Small intestine (tissue), 7 donors: Measurements from ENCODE around the gene FOSL1. TPM values are rescaled to one million over a fixed set of nuclear protein-coding genes. Genes with fewer than 3 reads are reported as not detected.
"Not testable (repeated sequence)": the region's sequence is repeated elsewhere in the genome, so short reads cannot be mapped to it uniquely, and the experiment has no call there.

Experiments
- DNase-seq, 2 donors: peaks; one replicate each; pipeline versions ENCODE4 v3.0.0 to v3.0.0-alpha.2; 2013
- FAIRE-seq: peaks from 2 replicates; lab custom pipeline; 2012; peaks lifted over from hg19 to GRCh38; lab: Jason Lieb, UNC
- H3K27ac ChIP-seq, 3 donors: one replicate each; pipeline ENCODE4 v1.5.1; 2013; ENCODE audit warnings: low read length in 2 of 3, mild to moderate bottlenecking in 2 of 3, control low read depth in 1 of 3, inconsistent platforms in 1 of 3, low read depth in 1 of 3, moderate library complexity in 1 of 3
- H3K27me3 ChIP-seq, 3 donors: one replicate each; pipeline ENCODE4 v1.6.1; 2013; ENCODE audit warnings: low read length in 3 of 3, inconsistent platforms in 1 of 3; ENCODE audit not compliant: control insufficient read depth in 3 of 3, insufficient read depth in 3 of 3
- H3K36me3 ChIP-seq, 3 donors: one replicate each; pipeline ENCODE4 v1.6.1; 2013; ENCODE audit warnings: low read length in 3 of 3, inconsistent platforms in 1 of 3, low read depth in 1 of 3, mild to moderate bottlenecking in 1 of 3, moderate library complexity in 1 of 3; ENCODE audit not compliant: control insufficient read depth in 3 of 3, insufficient read depth in 2 of 3
- H3K4me1 ChIP-seq, 3 donors: one replicate each; pipeline ENCODE4 v1.6.1; 2013; ENCODE audit warnings: low read length in 2 of 3, inconsistent platforms in 1 of 3, low read depth in 1 of 3, mild to moderate bottlenecking in 1 of 3, moderate library complexity in 1 of 3; ENCODE audit not compliant: control insufficient read depth in 3 of 3, insufficient read depth in 2 of 3
- H3K4me3 ChIP-seq, 3 donors: one replicate each; pipeline ENCODE4 v1.5.1; 2013; ENCODE audit warnings: low read length in 3 of 3, control low read depth in 1 of 3, inconsistent platforms in 1 of 3, low read depth in 1 of 3, mild to moderate bottlenecking in 1 of 3, moderate library complexity in 1 of 3
- H3K9me3 ChIP-seq, 2 donors: one replicate each; pipeline ENCODE4 v1.6.1; 2013; ENCODE audit warnings: low read depth in 1 of 2, low read length in 1 of 2; ENCODE audit not compliant: control insufficient read depth in 2 of 2, insufficient read depth in 1 of 2
- WGBS, 3 donors: extraction: QIAGEN DNeasy Blood & Tissue Kit; methylation state at CpG; one replicate each; pipeline ENCODE4 v1.1.7; 2013; 5-methylcytosine and 5-hydroxymethylcytosine counted together
- polyA plus RNA-seq, 4 donors: library from polyadenylated mRNA; stranded (reverse) in 3 of 4; unstranded in 1 of 4; fragments of 200-250 nt in 3 of 4; fragments of 120-200 nt in 1 of 4; gene quantifications; one replicate each; pipeline versions ENCODE4 v1.2.1 to v1.2.3, GENCODE V29; 2013
- donor health status: healthy with polysubstance abuse.
- donor health status: control.
- donor health status: control.
- donor health status: Bipolar disorder and iron deficiency.
- donor health status: healthy.

Gene FOSL1
- polyA plus RNA-seq, 4 donors = 0.04 to 5.2 (median 1.9) TPM

DNA sequence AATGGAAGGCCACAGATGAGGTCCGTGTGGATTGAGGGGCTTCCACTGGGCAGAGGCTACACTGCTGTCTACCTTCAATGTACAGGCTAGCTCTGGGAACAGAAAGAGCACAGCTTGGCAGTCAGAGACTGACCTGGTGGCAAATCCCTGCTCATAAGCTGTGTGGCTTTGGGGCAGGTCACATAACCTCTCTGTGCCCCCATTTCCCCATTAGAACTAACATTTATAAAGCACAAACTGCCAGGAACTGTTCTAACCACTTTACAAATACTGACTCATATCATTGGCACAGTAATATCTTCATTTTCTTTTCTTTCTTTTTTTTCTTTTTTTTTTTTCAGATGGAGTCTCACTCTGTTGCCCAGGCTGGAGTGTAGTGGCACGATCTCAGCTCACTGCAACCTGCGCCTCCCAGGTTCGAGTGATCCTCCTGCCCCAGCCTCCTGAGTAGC lies 3.1 kb downstream of the FOSL1 start:
- H3K27me3 ChIP-seq = peaks cover 0 to 58% (median 0%) of the 10 kb centered on the region in 3 donors
- WGBS, 3 donors = 89 to 92% (median 91%) methylated on average over 4 of the region's 4 CpGs
- peaks cover 0 to 23% (median 7%) of the 10 kb centered on the region in 3 donors for H3K4me1 ChIP-seq
- H3K4me3 ChIP-seq = no peak overlapping the region
- no peak overlapping the region for H3K27ac ChIP-seq
- H3K9me3 ChIP-seq = no peaks in the 10 kb centered on the region
- FAIRE-seq = no peak
- no peaks in the 10 kb centered on the region for H3K36me3 ChIP-seq
- DNase-seq = no peak

DNA sequence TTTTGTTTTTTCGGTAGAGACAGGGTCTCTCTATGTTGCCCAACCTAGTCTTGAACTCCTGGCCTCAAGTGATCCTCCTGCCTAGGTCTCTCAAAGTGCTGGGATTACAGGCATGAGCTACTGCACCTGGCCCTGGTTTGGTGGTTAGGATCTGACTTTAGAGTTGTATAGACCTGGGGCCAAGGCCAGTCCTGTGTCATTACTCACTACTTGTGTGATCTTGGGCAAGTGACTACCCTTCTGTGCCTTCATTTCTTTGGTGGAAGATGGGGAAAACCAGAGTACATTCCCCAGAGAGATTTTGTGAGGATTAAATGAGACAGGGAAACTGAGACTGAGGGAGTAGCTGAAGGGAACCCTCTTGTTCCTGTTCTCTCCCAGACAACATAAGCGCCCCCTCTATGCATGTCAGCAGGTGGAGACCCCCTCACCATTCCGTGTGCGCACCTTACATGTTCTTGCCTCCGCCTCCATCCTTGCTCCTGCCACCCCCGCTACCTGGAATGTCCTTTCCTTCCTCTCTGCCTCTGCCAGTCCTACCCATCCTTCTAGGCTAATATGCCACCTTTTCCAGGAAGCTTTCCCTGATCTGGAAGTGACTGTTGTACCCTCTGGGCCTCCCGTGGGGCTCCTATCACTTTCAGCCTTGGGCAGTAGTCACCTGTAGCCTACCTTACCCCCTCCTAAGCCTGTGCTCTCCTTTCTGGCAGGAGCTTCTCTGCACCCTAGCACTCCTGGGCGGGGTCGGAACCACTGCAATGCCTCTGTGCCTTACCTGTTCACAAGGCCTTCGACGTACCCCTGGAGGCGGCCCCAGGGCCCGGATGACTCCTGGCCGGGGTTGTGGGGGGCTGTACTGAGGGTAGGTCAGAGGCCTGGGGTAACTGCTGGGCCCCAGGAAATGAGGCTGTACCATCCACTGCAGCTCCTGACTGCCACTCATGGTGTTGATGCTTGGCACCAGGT lies 3.9 kb downstream of the FOSL1 start:
- Histone ChIP-seq H3K27me3 (peaks cover 0 to 57% (median 0%) of the 10 kb centered on the region in 3 donors), H3K4me3 (no peak overlapping the region), H3K36me3 (no peaks in the 10 kb centered on the region), H3K27ac (no peak overlapping the region), H3K9me3 (no peaks in the 10 kb centered on the region), H3K4me1 (peaks cover 0 to 30% (median 7%) of the 10 kb centered on the region in 3 donors)
- WGBS, 3 donors = 86 to 90% (median 88%) methylated on average over 14 of the region's 14 CpGs
- FAIRE-seq = no peak
- DNase-seq = no peak

DNA sequence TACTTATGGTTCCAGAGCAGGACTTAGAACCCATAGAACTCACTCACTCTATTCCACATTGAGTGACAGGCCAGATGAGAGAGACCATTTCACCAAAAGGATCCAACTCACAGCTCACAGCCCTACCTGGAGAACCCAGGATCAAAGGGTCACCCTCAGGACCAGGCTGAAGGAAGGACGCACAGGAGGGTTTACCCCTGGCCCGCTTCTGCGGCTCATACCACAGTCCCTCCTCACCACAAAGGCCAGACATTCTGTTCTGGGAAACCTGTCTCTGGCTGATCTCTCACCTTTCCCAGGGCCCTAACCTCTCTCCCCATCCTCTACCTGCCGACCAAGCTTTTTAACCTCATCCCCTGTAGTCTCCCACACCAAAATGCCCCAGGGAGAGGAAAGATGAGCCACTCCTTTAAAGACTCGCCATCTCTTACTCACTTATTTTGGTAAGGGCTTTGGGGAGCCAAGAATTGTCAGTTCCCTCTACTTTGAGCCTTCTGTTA lies 4.7 kb downstream of the FOSL1 start:
- Histone ChIP-seq H3K4me3 (no peak overlapping the region), H3K27ac (no peak overlapping the region), H3K27me3 (peaks cover 0 to 50% (median 0%) of the 10 kb centered on the region in 3 donors), H3K4me1 (peaks cover 0 to 28% (median 7%) of the 10 kb centered on the region in 3 donors), H3K9me3 (no peaks in the 10 kb centered on the region), H3K36me3 (no peaks in the 10 kb centered on the region)
- DNase-seq (no peak), FAIRE-seq (no peak)
- 93 to 96% (median 95%) methylated on average over 5 of the region's 5 CpGs for WGBS, 3 donors

DNA sequence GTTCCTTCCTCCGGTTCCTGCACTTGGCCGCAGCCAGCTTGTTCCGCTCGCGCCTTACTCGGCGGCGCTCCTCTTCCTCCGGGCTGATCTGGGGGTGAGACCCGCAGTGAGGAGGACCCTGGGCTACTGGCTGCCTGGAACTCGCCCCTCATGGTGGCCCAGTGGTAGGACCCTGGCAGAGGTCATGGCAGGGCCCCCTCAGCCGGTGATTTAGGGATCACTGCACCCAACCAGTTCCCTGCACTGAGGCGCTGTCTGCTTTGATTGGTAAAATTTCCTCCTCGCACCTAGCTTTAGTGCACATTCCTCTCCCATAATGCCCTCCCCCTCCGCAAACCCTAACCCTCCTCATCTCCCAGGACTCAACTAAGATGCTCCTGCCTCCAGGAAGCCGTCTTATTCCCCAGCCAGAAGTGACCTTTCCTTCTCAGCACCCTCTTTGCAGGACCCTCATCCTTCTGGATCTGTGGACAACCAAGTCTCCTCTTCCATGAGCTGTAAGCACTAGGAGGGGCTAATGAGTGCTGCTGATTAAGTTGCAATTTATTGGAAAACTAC lies 6.1 kb downstream of the FOSL1 start:
- Histone ChIP-seq H3K4me1 (peaks cover 0 to 30% (median 5%) of the 10 kb centered on the region in 3 donors), H3K36me3 (no peaks in the 10 kb centered on the region), H3K4me3 (no peak overlapping the region), H3K9me3 (no peaks in the 10 kb centered on the region), H3K27me3 (peaks cover 0 to 47% (median 0%) of the 10 kb centered on the region in 3 donors), H3K27ac (peak overlapping the region in 2 of 3 donors; percentile 50 to 61)
- DNase-seq (no peak), FAIRE-seq (no peak)
- 61 to 92% (median 64%) methylated on average over 16 of the region's 16 CpGs for WGBS, 3 donors

DNA sequence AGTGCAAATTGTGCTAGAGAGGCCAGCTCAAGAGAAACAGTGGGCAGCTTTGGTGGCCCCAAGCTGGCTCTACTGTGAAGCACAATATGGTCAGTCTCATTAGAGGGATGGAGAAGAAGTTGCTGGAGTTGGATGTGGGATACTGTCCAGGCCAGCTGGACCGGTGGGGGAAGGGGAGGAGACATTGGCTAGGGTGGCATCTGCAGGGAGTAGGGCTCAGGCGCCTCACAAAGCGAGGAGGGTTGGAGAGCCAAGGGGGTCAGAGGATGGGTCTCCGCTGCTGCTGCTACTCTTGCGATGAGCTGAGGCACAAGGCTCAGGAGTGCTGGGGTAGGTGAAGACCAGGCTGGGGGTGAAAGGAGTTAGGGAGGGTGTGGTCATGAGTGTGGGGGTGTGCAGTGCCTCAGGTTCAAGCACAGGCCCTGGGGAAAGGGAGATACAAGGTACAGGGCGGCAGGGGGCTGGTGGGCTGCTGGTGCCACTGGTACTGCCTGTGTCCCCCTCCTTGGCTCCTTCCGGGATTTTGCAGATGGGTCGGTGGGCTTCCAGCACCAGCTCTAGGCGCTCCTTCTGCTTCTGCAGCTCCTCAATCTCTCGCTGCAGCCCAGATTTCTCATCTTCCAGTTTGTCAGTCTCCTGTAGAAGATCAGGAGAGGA lies 7.4 kb downstream of the FOSL1 start:
- WGBS, 3 donors = 77 to 89% (median 82%) methylated on average over 9 to 10 of the region's 10 CpGs
- H3K27ac ChIP-seq = peak overlapping the region in 1 of 3 donors; percentile 61
- H3K4me3 ChIP-seq = no peak overlapping the region
- H3K27me3 ChIP-seq = peaks cover 0 to 37% (median 0%) of the 10 kb centered on the region in 3 donors
- peaks cover under 1 to 33% (median 6%) of the 10 kb centered on the region in 3 donors for H3K4me1 ChIP-seq
- FAIRE-seq = no peak
- no peak for DNase-seq
- no peaks in the 10 kb centered on the region for H3K9me3 ChIP-seq
- no peaks in the 10 kb centered on the region for H3K36me3 ChIP-seq

DNA sequence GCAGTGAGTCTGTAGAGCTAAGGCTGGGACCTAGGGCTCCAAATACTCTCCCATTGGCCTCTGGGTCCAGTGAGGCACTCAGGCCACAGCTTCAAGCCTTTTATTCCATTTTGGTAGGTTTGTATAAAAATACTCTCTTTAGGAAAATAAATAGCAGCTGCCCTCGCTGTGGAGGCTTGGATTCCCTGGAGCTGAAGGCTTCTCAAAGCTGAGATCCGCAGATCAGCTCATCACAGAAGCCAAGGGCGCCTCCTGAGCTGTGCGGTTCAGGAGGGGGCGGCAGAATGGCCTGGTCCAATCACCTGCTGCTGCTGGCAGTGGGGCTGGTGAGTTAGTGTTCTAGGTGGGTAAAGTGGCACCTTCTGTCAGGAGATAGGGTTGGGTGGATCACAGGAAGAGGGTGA lies 8.0 kb downstream of the FOSL1 start:
- Histone ChIP-seq H3K27ac (peak overlapping the region in 2 of 3 donors; percentile 27 to 97), H3K27me3 (peaks cover 0 to 32% (median 0%) of the 10 kb centered on the region in 3 donors), H3K4me1 (peaks cover 4 to 39% (median 11%) of the 10 kb centered on the region in 3 donors), H3K4me3 (peak overlapping the region in 2 of 3 donors; percentile 4 to 57)
- not testable (repeated sequence) for H3K9me3 ChIP-seq, FAIRE-seq, DNase-seq, H3K36me3 ChIP-seq
- WGBS, 3 donors = 61 to 82% (median 70%) methylated on average over 5 of the region's 5 CpGs

DNA sequence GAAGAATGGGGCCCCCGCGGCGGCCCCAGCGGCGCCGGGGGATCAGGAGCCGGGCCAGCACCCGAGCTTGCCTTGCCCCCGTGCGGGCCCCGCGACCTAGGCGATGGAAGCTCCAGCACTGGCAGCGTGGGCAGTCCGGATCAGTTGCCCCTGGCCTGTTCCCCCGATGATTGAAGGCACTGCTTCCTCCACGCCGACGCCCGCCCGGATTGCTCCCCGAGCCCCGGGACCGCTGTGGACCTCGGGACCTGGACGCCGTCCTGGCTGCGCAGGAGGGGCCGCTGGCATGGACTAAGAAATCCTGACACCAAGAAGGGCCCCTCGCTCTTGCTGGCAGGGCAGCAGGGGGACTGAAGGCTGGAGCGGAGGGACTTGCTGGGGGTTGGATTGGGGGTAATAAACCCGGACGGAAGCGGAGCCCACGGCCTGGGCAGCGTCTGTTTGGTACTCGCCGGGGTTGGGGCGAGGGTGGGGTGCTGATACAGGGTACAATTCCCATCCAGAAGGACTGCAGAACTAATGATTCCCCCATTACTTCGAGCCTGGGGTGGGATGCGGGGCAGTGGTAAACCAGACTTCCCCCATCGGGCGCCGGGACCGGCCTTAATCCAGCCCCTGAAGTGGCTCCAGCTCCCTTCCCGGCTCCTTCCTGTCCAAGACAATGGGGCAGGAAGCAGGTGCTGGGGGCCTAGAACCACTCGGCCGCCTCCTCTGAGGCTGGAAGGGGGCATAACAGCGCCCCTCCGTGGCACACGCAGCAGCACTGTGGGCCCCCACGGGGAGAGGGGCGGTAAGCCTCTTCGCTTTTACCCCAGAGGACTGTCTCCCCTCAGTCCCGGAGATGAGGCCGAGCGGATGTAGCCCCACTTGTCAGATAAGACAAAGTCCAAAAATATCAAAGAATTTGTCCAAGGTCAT lies 8.7 kb downstream of the FOSL1 start:
- Histone ChIP-seq H3K27ac (peak overlapping the region; percentile 71 to 97 (median 73)), H3K27me3 (peaks cover 0 to 25% (median 0%) of the 10 kb centered on the region in 3 donors), H3K9me3 (no peaks in the 10 kb centered on the region), H3K4me3 (peak overlapping the region; percentile 49 to 63 (median 57)), H3K4me1 (peaks cover 6 to 46% (median 15%) of the 10 kb centered on the region in 3 donors), H3K36me3 (peaks cover 0 to 8% (median 0%) of the 10 kb centered on the region in 3 donors)
- DNase-seq (no peak), FAIRE-seq (no peak)
- 4 to 6% (median 5%) methylated on average over 51 to 57 of the region's 57 CpGs for WGBS, 3 donors
